ENCODE measurements around the gene DDC. TPM values are rescaled to one million over a fixed set of nuclear protein-coding genes. Genes with fewer than 3 reads are reported as not detected.
A peak's percentile ranks its signal among the peaks of the same experiment; 100 is the strongest.

Gene DDC
- total and polyA plus RNA-seq, 2 donors (not counting 1 experiment from before 2014, with no cell fraction given): not detected

DNA sequence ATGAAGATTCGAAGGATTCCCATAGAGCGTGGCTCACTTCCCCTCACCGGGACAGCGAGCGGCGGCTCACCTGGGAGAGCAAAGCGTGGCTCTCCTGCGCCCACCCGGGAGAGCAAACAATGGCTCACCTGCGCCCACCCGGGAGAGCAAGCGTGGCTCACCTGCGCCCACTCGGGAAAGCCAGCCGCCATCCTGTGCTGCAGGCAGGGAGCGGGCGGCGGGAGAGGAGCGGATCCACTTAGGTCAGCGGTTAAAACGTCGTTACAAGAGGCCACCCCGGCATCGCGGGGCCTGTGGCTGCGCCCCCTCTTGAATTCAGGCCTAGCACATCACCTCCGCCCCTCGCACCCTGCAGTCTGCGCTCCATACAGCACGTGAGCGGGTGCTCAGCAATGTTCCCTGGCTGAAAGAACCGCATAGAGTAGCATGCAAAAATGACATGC, 114.6 kb downstream of the DDC start:
- Histone ChIP-seq H3K9ac (ENCODE audit: low read length) (peak overlapping the region; percentile 82), H3K4me2 (replicated peaks; ENCODE audit: low read depth, low read length, poor library complexity, severe bottlenecking) (peak overlapping the region; percentile 90), H2AFZ (ENCODE audit: insufficient read depth, low read depth, low read length, poor library complexity, severe bottlenecking) (peak overlapping the region; percentile 92), H3K4me3 (ENCODE audit: control extremely low read depth in 1 of 5, extremely low read depth in 1 of 5, insufficient read depth in 1 of 5, low read depth in 2 of 5, low read length in 4 of 5) (peak overlapping the region in 4 of 5 experiments; percentile 60 to 88 (median 74)), H4K20me1 (ENCODE audit: control insufficient read depth, insufficient read depth, low read length, poor library complexity, severe bottlenecking) (no peaks in the 10 kb centered on the region), H3K27ac (ENCODE audit: low read length in 2 of 2) (peak overlapping the region; percentile 85 to 87), H3K36me3 (replicated peaks in 1 of 2; ENCODE audit: control extremely low read depth in 1 of 2, control insufficient read depth in 1 of 2, extremely low read depth in 1 of 2, insufficient read depth in 2 of 2, low read length in 1 of 2) (peaks cover 0 to 15% of the 10 kb centered on the region in 2 experiments), H3K9me3 (ENCODE audit: control extremely low read depth in 1 of 3, control insufficient read depth in 2 of 3, insufficient read depth in 1 of 3, low read length in 2 of 3) (no peaks in the 10 kb centered on the region), H3K27me3 (replicated peaks in 1 of 4; ENCODE audit: control extremely low read depth in 1 of 4, control insufficient read depth in 3 of 4, insufficient read depth in 4 of 4, low read length in 3 of 4) (no peaks in the 10 kb centered on the region), H3K4me1 (ENCODE audit: control insufficient read depth in 2 of 2, insufficient read depth in 2 of 2, low read length in 2 of 2) (peaks cover 17 to 19% of the 10 kb centered on the region in 2 donors), H3K79me2 (ENCODE audit: control insufficient read depth, insufficient read depth, low read length) (peaks cover 4% of the 10 kb centered on the region)
- intact Hi-C loops (cut with micrococcal nuclease): no loop called here
- H3K9me3 Mint-ChIP-seq (ENCODE audit: insufficient read depth): no peaks in the 10 kb centered on the region
- H3K4me1 Mint-ChIP-seq: peaks cover 25% of the 10 kb centered on the region
- peak overlapping the region; percentile 94 for H3K27ac Mint-ChIP-seq
- ATAC-seq (ENCODE audit: low read depth) (peak; percentile 20), DNase-seq (no peak)
- H3K4me3 Mint-ChIP-seq: peak overlapping the region; percentile 94
- CTCF ChIA-PET: interaction anchor here (1.1 to 1.3 kb wide), 2 partner anchors 83 to 245 kb away, joined by 3 read pairs; no protein-coding TSS in a partner anchor
- WGBS (ENCODE audit: insufficient coverage): 11% methylated on average over 32 of the region's 32 CpGs
- POLR2A ChIA-PET: no interaction called here
- TF ChIP-seq, protein P1, sequence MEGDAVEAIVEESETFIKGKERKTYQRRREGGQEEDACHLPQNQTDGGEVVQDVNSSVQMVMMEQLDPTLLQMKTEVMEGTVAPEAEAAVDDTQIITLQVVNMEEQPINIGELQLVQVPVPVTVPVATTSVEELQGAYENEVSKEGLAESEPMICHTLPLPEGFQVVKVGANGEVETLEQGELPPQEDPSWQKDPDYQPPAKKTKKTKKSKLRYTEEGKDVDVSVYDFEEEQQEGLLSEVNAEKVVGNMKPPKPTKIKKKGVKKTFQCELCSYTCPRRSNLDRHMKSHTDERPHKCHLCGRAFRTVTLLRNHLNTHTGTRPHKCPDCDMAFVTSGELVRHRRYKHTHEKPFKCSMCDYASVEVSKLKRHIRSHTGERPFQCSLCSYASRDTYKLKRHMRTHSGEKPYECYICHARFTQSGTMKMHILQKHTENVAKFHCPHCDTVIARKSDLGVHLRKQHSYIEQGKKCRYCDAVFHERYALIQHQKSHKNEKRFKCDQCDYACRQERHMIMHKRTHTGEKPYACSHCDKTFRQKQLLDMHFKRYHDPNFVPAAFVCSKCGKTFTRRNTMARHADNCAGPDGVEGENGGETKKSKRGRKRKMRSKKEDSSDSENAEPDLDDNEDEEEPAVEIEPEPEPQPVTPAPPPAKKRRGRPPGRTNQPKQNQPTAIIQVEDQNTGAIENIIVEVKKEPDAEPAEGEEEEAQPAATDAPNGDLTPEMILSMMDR (IDR thresholded peaks at IDR 0.05): no peak
- TF ChIP-seq EZH2 (IDR thresholded peaks at IDR 0.05; ENCODE audit: borderline replicate concordance, insufficient read depth, low read depth, low read length, poor library complexity, severe bottlenecking): no peak
- peaks cover 3% of the 10 kb centered on the region for H3K27me3 Mint-ChIP-seq

DNA sequence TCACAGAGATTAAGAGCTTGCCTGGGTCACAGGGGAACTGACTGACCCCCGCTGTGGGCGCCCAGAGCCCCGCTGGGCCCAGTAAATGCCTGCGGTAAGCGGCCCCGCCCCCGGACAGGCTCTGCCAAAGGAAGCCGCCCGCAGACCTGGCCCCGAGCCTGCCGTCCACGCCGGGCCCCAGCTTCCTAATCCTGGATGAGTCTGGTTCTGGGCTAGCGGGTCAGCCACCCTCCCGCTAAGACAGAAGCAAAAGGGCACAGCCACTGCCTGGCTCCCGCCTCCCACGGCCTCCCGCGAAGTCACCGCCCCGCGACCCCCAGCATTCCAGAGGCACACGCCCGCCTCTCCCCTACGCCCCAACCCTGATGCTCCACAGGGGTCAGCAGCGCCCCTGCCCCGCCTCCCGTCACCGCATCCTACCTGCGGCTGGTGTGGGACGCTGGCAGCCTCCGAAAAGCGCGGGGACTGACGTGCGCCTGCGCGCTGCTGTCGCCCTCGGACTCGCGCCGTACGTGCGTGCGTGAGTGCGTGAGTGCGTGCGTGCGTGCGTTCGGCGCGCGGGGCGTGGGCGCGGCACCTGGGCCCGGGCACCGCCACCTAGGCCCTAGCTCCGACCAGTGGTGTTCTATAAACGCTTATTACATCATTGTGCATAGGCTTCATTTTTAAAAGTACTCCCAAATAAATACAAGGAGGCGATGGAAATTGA, 115.2 kb downstream of the DDC start, which contains the start of gene FIGNL1:
TSS of gene FIGNL1 (minus strand) at position 470 of the 709 bp plus-strand sequence. CDS start 3,063 bp downstream, outside the sequence.
- H3K27ac ChIP-seq (ENCODE audit: low read length in 2 of 2): peak within 1 kb of the TSS; percentile 85 to 87
- no peaks in the 10 kb centered on the region for H3K27me3 ChIP-seq (replicated peaks in 1 of 4; ENCODE audit: control extremely low read depth in 1 of 4, control insufficient read depth in 3 of 4, insufficient read depth in 4 of 4, low read length in 3 of 4)
- H3K4me1 Mint-ChIP-seq: peaks cover 25% of the 10 kb centered on the region
- peaks cover 4% of the 10 kb centered on the region for H3K79me2 ChIP-seq (ENCODE audit: control insufficient read depth, insufficient read depth, low read length)
- WGBS (ENCODE audit: insufficient coverage): under 1% methylated on average over 61 of the region's 63 CpGs
- H4K20me1 ChIP-seq (ENCODE audit: control insufficient read depth, insufficient read depth, low read length, poor library complexity, severe bottlenecking): no peaks in the 10 kb centered on the region
- peaks cover 0 to 21% of the 10 kb centered on the region in 2 experiments for H3K36me3 ChIP-seq (replicated peaks in 1 of 2; ENCODE audit: control extremely low read depth in 1 of 2, control insufficient read depth in 1 of 2, extremely low read depth in 1 of 2, insufficient read depth in 2 of 2, low read length in 1 of 2)
- ATAC-seq (ENCODE audit: low read depth) (peak; percentile 98), DNase-seq (peak; percentile 90)
- peak within 1 kb of the TSS; percentile 90 for H3K4me2 ChIP-seq (replicated peaks; ENCODE audit: low read depth, low read length, poor library complexity, severe bottlenecking)
- no peak for TF ChIP-seq EZH2 (IDR thresholded peaks at IDR 0.05; ENCODE audit: borderline replicate concordance, insufficient read depth, low read depth, low read length, poor library complexity, severe bottlenecking)
- TF ChIP-seq, protein P1 (IDR thresholded peaks at IDR 0.05): no peak
- no peaks in the 10 kb centered on the region for H3K9me3 ChIP-seq (ENCODE audit: control extremely low read depth in 1 of 3, control insufficient read depth in 2 of 3, insufficient read depth in 1 of 3, low read length in 2 of 3)
- H3K27ac Mint-ChIP-seq: peak within 1 kb of the TSS; percentile 94
- intact Hi-C loops (cut with micrococcal nuclease): loop anchor here (2.0 kb wide), 1 partner anchor 33 kb away; no protein-coding TSS in a partner anchor
- CTCF ChIA-PET: interaction anchor here (1.1 to 1.3 kb wide), 2 partner anchors 82 to 245 kb away, joined by 3 read pairs; no protein-coding TSS in a partner anchor
- H3K27me3 Mint-ChIP-seq: peaks cover 3% of the 10 kb centered on the region
- POLR2A ChIA-PET: no interaction called here
- peak within 1 kb of the TSS; percentile 94 for H3K4me3 Mint-ChIP-seq
- no peaks in the 10 kb centered on the region for H3K9me3 Mint-ChIP-seq (ENCODE audit: insufficient read depth)
- peak within 1 kb of the TSS; percentile 82 for H3K9ac ChIP-seq (ENCODE audit: low read length)
- peak within 1 kb of the TSS; percentile 92 for H2AFZ ChIP-seq (ENCODE audit: insufficient read depth, low read depth, low read length, poor library complexity, severe bottlenecking)
- peak within 1 kb of the TSS; percentile 9 to 88 (median 73) for H3K4me3 ChIP-seq (ENCODE audit: control extremely low read depth in 1 of 5, extremely low read depth in 1 of 5, insufficient read depth in 1 of 5, low read depth in 2 of 5, low read length in 4 of 5)
- H3K4me1 ChIP-seq (ENCODE audit: control insufficient read depth in 2 of 2, insufficient read depth in 2 of 2, low read length in 2 of 2): peaks cover 17 to 19% of the 10 kb centered on the region in 2 donors
